HG03457 (cell line): ENCODE measurements around the gene CRNKL1.

Source experiments
- ATAC-seq: cut with Tn5 transposase; IDR thresholded peaks from one replicate; pipeline ENCODE4 v1.9.1; 2021; ENCODE audit warnings: moderate number of reproducible peaks; ENCODE audit not compliant: unreplicated experiment

The CRNKL1 gene

DNA sequence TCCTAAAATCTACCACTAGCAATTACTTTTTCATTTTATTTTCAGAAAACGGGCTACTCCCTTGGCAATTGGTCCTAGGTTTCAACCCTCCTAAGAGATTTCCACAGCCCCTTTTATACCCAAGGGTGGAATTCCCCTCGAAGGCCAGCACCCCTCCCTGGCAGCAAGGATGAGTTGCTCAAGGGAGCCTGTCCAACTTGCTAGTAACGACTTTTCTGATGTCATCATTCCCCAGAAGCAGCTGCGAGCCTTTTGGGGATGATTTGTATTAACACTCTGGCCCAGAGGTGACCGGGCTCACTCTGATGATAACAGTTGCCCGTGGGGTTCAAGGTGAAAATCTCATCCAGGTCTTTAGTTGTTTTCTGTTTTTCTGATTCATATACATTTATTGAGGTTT lies 65.8 kb downstream of the CRNKL1 start:
- ATAC-seq, result no peak
